HG02840 (cell line): ENCODE data around the gene CA9.

Experiments used
- ATAC-seq: cut with Tn5 transposase; IDR thresholded peaks from one replicate; pipeline ENCODE4 v1.9.1; 2021; ENCODE audit warnings: mild to moderate bottlenecking, moderate library complexity, moderate number of reproducible peaks; ENCODE audit not compliant: unreplicated experiment, low FRiP score

Gene CA9

GRCh38 chr9:35714123-35714522, 40.4 kb downstream of the CA9 start:
- ATAC-seq, result no peak

- ATAC-seq, result no peak
These were observed 41.0 kb downstream of the CA9 start for GRCh38 chr9:35714579-35715252.

GRCh38 chr9:35716230-35716629, 42.5 kb downstream of the CA9 start:
- no peak for ATAC-seq

- no peak for ATAC-seq
These were observed 43.6 kb downstream of the CA9 start for GRCh38 chr9:35717132-35717870.

- ATAC-seq, result no peak
These were observed 45.2 kb downstream of the CA9 start for GRCh38 chr9:35718721-35719511.

- no peak for ATAC-seq
These were observed 45.8 kb downstream of the CA9 start for GRCh38 chr9:35719546-35719945.

- no peak for ATAC-seq
These were observed 49.7 kb downstream of the CA9 start for GRCh38 chr9:35723426-35723825.

GRCh38 chr9:35723908-35724307, 50.2 kb downstream of the CA9 start:
- no peak for ATAC-seq

- no peak for ATAC-seq
These were observed 51.6 kb downstream of the CA9 start for GRCh38 chr9:35725362-35725761.

- no peak for ATAC-seq
These were observed 53.2 kb downstream of the CA9 start for GRCh38 chr9:35726931-35727330.

GRCh38 chr9:35727676-35728040, 53.9 kb downstream of the CA9 start:
- no peak for ATAC-seq

GRCh38 chr9:35728041-35728971, 54.6 kb downstream of the CA9 start:
- no peak for ATAC-seq

GRCh38 chr9:35729101-35729500, 55.4 kb downstream of the CA9 start:
- no peak for ATAC-seq

- no peak for ATAC-seq
These were observed 56.2 kb downstream of the CA9 start for GRCh38 chr9:35729700-35730485.

- ATAC-seq, result no peak
These were observed 56.7 kb downstream of the CA9 start for GRCh38 chr9:35730486-35730854.
